OCI-LY3 (cell line): ENCODE results near the gene ASF1B.

Source experiments
- H2AFZ ChIP-seq: fragments of 200-600, 300-600 bp; shearing (Covaris generic); 2 replicates; pipeline ENCODE4 v1.6.0; 2014; ENCODE audit warnings: antibody characterized with exemption, low read depth, low read length
- H3K27ac ChIP-seq: fragments of 200-600, 300-600 bp; sonication (generic); 2 replicates; pipeline ENCODE4 v1.5.1; 2014; ENCODE audit warnings: mild to moderate bottlenecking, low read length, moderate library complexity, mixed read lengths
- H3K27me3 ChIP-seq: fragments of 200-600, 300-600 bp; sonication (generic); 2 replicates; pipeline ENCODE4 v1.6.1; 2014; ENCODE audit warnings: low read depth, low read length, mixed read lengths
- H3K36me3 ChIP-seq: fragments of 200-600, 300-600 bp; sonication (generic); replicated peaks from 2 replicates; pipeline ENCODE3; 2014; ENCODE audit warnings: low read depth, low read length, mixed read lengths
- H3K4me1 ChIP-seq: fragments of 300-600, 200-600 bp; sonication (generic); 2 replicates; pipeline ENCODE4 v1.6.1; 2014; ENCODE audit warnings: low read length, mixed read lengths
- H3K4me2 ChIP-seq: fragments of 200-600, 300-600 bp; sonication (generic); 2 replicates; pipeline ENCODE4 v1.6.1; 2014; ENCODE audit warnings: low read length, mixed read lengths
- H3K4me3 ChIP-seq: fragments of 300-600, 200-600 bp; sonication (generic); 2 replicates; pipeline ENCODE4 v1.5.1; 2014; ENCODE audit warnings: antibody characterized with exemption, mild to moderate bottlenecking, low read length, moderate library complexity
- H3K79me2 ChIP-seq: fragments of 300-600, 200-600 bp; shearing (Covaris generic); 2 replicates; pipeline ENCODE4 v1.6.1; 2014; ENCODE audit warnings: mild to moderate bottlenecking, low read length, mixed read lengths
- H3K9ac ChIP-seq: fragments of 300-600, 200-600 bp; shearing (Covaris generic); 2 replicates; pipeline ENCODE4 v1.6.0; 2014; ENCODE audit warnings: mild to moderate bottlenecking, low read length, moderate library complexity
- H3K9me3 ChIP-seq: fragments of 200-600, 300-600 bp; shearing (Covaris generic); 2 replicates; pipeline ENCODE4 v1.6.1; 2014; ENCODE audit warnings: low read length, mixed read lengths; ENCODE audit not compliant: insufficient read depth
- H4K20me1 ChIP-seq: fragments of 200-600, 300-600 bp; sonication (generic); 2 replicates; pipeline ENCODE4 v1.6.1; 2016; ENCODE audit warnings: low read length, mixed read lengths; ENCODE audit not compliant: insufficient read depth
- CTCF ChIP-seq: fragments of 200-600, 300-600 bp; sonication (generic); IDR thresholded peaks from 2 replicates; pipeline ENCODE4 v1.5.1; 2014; ENCODE audit warnings: antibody characterized with exemption, low read length, low read depth
- EZH2phosphoT487 ChIP-seq: fragments of 200-600 bp; shearing (Covaris generic); IDR thresholded peaks from 2 replicates; pipeline ENCODE4 v1.6.1; 2018; ENCODE audit warnings: antibody characterized with exemption, mixed run types, low read depth

ASF1B gene

GRCh38 chr19:14175351-14175792 is 39.0 kb upstream of the ASF1B start:
- H3K36me3 ChIP-seq = no peaks in the 10 kb centered on the region
- no peaks in the 10 kb centered on the region for H3K27me3 ChIP-seq

GRCh38 chr19:14174883-14175282 is 38.5 kb upstream of the ASF1B start:
- no peak for TF ChIP-seq CTCF
- no peak for TF ChIP-seq EZH2phosphoT487
- no peaks in the 10 kb centered on the region for H3K27me3 ChIP-seq
- no peaks in the 10 kb centered on the region for H3K36me3 ChIP-seq
- H2AFZ ChIP-seq = no peak overlapping the region
- H3K4me3 ChIP-seq = no peak overlapping the region
- no peak overlapping the region for H3K9ac ChIP-seq
- no peaks in the 10 kb centered on the region for H3K9me3 ChIP-seq
- H3K27ac ChIP-seq = no peak overlapping the region
- H3K79me2 ChIP-seq = no peaks in the 10 kb centered on the region
- no peaks in the 10 kb centered on the region for H4K20me1 ChIP-seq
- H3K4me1 ChIP-seq = no peaks in the 10 kb centered on the region
- H3K4me2 ChIP-seq = no peak overlapping the region

More at GRCh38 chr19:14175351-14175792, 39.0 kb upstream of the ASF1B start:
- no peaks in the 10 kb centered on the region for H3K9me3 ChIP-seq
- no peak overlapping the region for H3K9ac ChIP-seq
- no peak overlapping the region for H3K4me3 ChIP-seq
- no peaks in the 10 kb centered on the region for H3K79me2 ChIP-seq
- H3K4me1 ChIP-seq = no peaks in the 10 kb centered on the region
- H4K20me1 ChIP-seq = no peaks in the 10 kb centered on the region
- H2AFZ ChIP-seq = no peak overlapping the region
- TF ChIP-seq CTCF (no peak), EZH2phosphoT487 (no peak)
- no peak overlapping the region for H3K27ac ChIP-seq
- H3K4me2 ChIP-seq = no peak overlapping the region

GRCh38 chr19:14168993-14169392 is 32.6 kb upstream of the ASF1B start:
- Histone ChIP-seq H3K4me2 (no peak overlapping the region), H3K79me2 (no peaks in the 10 kb centered on the region), H3K4me1 (no peaks in the 10 kb centered on the region), H3K27me3 (peaks cover 3% of the 10 kb centered on the region; the same call in 1 of the 2 replicates), H3K27ac (no peak overlapping the region), H3K9me3 (no peaks in the 10 kb centered on the region), H2AFZ (no peak overlapping the region), H3K9ac (no peak overlapping the region), H3K36me3 (no peaks in the 10 kb centered on the region), H4K20me1 (no peaks in the 10 kb centered on the region), H3K4me3 (no peak overlapping the region)
- no peak for TF ChIP-seq EZH2phosphoT487

- Histone ChIP-seq H3K4me2 (no peak overlapping the region), H3K4me1 (no peaks in the 10 kb centered on the region), H3K27ac (no peak overlapping the region), H3K9ac (no peak overlapping the region), H3K79me2 (no peaks in the 10 kb centered on the region), H4K20me1 (no peaks in the 10 kb centered on the region), H2AFZ (no peak overlapping the region), H3K9me3 (no peaks in the 10 kb centered on the region), H3K4me3 (no peak overlapping the region), H3K27me3 (peaks cover 3% of the 10 kb centered on the region; the same call in 1 of the 2 replicates), H3K36me3 (no peaks in the 10 kb centered on the region)
- TF ChIP-seq CTCF = no peak
Observed at GRCh38 chr19:14168259-14168972, 32.0 kb upstream of the ASF1B start.
